AG04450 (cell line): ENCODE results near the gene GARNL3. TPM values are rescaled to one million over a fixed set of nuclear protein-coding genes. Genes with fewer than 3 reads are reported as not detected.
A peak's percentile ranks its signal among the peaks of the same experiment; 100 is the strongest.

ENCODE experiments used
- CTCF ChIA-PET: fragments of 300-600, 350-600 bp; formaldehyde crosslinking; extraction: SDS; loops from one replicate; lab custom pipeline; 2022; ENCODE audit warnings: antibody characterized with exemption, inconsistent platforms; lab: Charles Lee
- POLR2A ChIA-PET: fragments of 350-600 bp; formaldehyde crosslinking; extraction: SDS; loops from one replicate; lab custom pipeline; 2021; ENCODE audit warnings: antibody characterized with exemption, inconsistent platforms; lab: Yijun Ruan, JAX
- DNase-seq: peaks from one replicate; pipeline ENCODE4 v3.0.0-alpha.2; 2011; ENCODE audit warnings: low read depth, low spot score
- H3K27ac ChIP-seq: one replicate; pipeline ENCODE4 v1.5.1; 2012; ENCODE audit warnings: low read depth, low read length, control low read depth
- H3K27me3 ChIP-seq: one replicate; pipeline ENCODE4 v1.6.0; 2012; ENCODE audit warnings: low read length; ENCODE audit not compliant: control insufficient read depth, insufficient read depth
- H3K4me3 ChIP-seq: 2 replicates; pipeline ENCODE4 v1.5.1; 2011; ENCODE audit warnings: mild to moderate bottlenecking, low read depth, low read length, control low read depth
- H3K9me3 ChIP-seq: 2 replicates; pipeline ENCODE4 v1.5.1; 2012; ENCODE audit warnings: low read length; ENCODE audit not compliant: control insufficient read depth, insufficient read depth
- polyA plus RNA-seq: library from polyadenylated mRNA; depleted of rRNA; stranded (reverse); fragments of >200 nt; gene quantifications from 2 replicates; pipeline ENCODE4 v1.2.3, GENCODE V29; 2011
- TF ChIP-seq, protein P1 (sequence below): IDR thresholded peaks from 2 replicates; pipeline ENCODE4 v1.5.1; 2011; ENCODE audit warnings: low read depth, low read length, control low read depth, inconsistent platforms

GARNL3 gene
- polyA plus RNA-seq, 1 experiment, result 2.7 TPM

DNA sequence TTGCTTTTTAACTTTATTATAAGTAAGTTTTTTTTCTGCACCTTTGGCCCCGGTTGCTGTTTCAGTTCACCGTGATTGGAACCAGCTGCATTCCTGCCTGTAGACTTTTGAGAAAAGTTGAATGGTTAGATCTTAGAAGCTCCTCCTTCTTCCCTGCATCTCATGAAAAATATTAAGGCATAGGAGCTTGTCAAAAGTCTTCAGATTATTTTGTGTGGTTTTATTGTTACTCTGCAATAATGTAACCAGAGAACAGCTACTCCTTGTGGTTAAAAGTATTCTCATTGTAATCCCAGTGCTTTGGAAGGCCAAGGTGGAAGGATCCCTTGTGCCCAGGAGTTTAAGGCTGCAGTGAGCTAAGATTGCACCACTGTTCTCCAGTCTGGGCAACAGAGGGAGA lies 129.1 kb downstream of the GARNL3 start:
- ChIA-PET CTCF (interaction anchor here (0.6 to 1.3 kb wide), 9 partner anchors 21 to 454 kb away, joined by 3 to 8 read pairs (median 3); no protein-coding TSS in a partner anchor), POLR2A (no interaction called here)
- TF ChIP-seq, protein P1, sequence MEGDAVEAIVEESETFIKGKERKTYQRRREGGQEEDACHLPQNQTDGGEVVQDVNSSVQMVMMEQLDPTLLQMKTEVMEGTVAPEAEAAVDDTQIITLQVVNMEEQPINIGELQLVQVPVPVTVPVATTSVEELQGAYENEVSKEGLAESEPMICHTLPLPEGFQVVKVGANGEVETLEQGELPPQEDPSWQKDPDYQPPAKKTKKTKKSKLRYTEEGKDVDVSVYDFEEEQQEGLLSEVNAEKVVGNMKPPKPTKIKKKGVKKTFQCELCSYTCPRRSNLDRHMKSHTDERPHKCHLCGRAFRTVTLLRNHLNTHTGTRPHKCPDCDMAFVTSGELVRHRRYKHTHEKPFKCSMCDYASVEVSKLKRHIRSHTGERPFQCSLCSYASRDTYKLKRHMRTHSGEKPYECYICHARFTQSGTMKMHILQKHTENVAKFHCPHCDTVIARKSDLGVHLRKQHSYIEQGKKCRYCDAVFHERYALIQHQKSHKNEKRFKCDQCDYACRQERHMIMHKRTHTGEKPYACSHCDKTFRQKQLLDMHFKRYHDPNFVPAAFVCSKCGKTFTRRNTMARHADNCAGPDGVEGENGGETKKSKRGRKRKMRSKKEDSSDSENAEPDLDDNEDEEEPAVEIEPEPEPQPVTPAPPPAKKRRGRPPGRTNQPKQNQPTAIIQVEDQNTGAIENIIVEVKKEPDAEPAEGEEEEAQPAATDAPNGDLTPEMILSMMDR, result peak; percentile 46
- peaks cover 3% of the 10 kb centered on the region; the same call in 1 of the 2 replicates for H3K9me3 ChIP-seq
- H3K27me3 ChIP-seq, result peaks cover 15% of the 10 kb centered on the region
- no peak overlapping the region for H3K4me3 ChIP-seq
- H3K27ac ChIP-seq, result no peak overlapping the region
- no peak for DNase-seq

GRCh38 chr9:127395497-127396252 lies 131.1 kb downstream of the GARNL3 start:
- no peak for DNase-seq
- no peak overlapping the region for H3K27ac ChIP-seq
- ChIA-PET CTCF (interaction anchor here (1.8 kb wide), 1 partner anchor 190 kb away, joined by 6 read pairs; no protein-coding TSS in a partner anchor), POLR2A (interaction anchor here (1.3 to 1.7 kb wide), 3 partner anchors 21 to 144 kb away, joined by 3 to 6 read pairs (median 3); partner anchors contain the start of gene ZNF79)
- H3K4me3 ChIP-seq, result no peak overlapping the region
- TF ChIP-seq, protein P1, result no peak
- peaks cover 15% of the 10 kb centered on the region for H3K27me3 ChIP-seq
- H3K9me3 ChIP-seq, result peaks cover 3% of the 10 kb centered on the region; the same call in 1 of the 2 replicates

DNA sequence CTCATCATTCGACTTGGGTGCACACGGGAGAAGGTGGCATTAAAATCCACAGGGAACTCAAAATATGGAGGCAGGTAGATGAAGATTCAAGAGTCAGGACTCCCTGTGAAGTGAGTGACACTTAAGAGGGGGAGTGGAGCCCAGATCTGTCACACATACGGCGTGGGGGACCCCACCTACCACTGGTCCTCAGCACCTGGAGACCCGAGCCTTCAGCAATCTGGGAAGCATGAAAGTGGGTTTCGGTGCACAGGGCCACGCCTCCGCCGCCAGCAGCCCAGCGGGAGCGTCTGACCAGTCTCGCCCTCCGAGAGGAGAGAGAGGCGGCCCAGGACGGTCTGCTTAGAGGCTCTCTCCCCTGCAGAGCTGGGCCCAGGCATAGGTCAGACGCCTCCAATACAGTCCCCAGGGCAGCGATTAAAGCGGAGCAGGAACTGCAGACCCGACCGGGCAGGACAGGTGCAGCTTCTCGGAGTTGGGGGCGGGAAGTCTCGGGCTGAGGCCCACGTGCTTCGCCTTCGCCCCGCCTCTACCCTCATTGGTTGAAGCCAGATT lies 131.8 kb downstream of the GARNL3 start:
- Histone ChIP-seq H3K9me3 (peaks cover 3% of the 10 kb centered on the region; the same call in 1 of the 2 replicates), H3K4me3 (peak overlapping the region; percentile 64), H3K27me3 (peaks cover 15% of the 10 kb centered on the region), H3K27ac (no peak overlapping the region)
- TF ChIP-seq, protein P1, result no peak
- ChIA-PET CTCF (interaction anchor here (0.6 to 1.8 kb wide), 11 partner anchors 8 to 455 kb away, joined by 3 to 10 read pairs (median 3); no protein-coding TSS in a partner anchor), POLR2A (interaction anchor here (0.8 to 1.7 kb wide), 10 partner anchors 8 to 170 kb away, joined by 3 to 13 read pairs (median 3); partner anchors contain the start of genes LRSAM1, RPL12 and ZNF79)
- DNase-seq, result no peak

GRCh38 chr9:127396808-127397645 lies 132.5 kb downstream of the GARNL3 start, which contains the start of gene SLC2A8:
SLC2A8 (plus strand) TSS chr9:127397169; CDS start chr9:127397231, 62 bp downstream.
- TF ChIP-seq, protein P1, result no peak
- Histone ChIP-seq H3K4me3 (peak within 1 kb of the TSS; percentile 66), H3K27ac (no peak within 1 kb of the TSS), H3K9me3 (peaks cover 3% of the 10 kb centered on the region; the same call in 1 of the 2 replicates), H3K27me3 (peaks cover 15% of the 10 kb centered on the region)
- peak; percentile 99 for DNase-seq
- POLR2A ChIA-PET, result interaction anchor here (0.6 to 1.7 kb wide), 11 partner anchors 9 to 849 kb away, joined by 3 to 13 read pairs (median 3); partner anchors contain the start of genes LRSAM1, RPL12 and ZNF79
- CTCF ChIA-PET, result interaction anchor here (0.6 to 1.8 kb wide), 12 partner anchors 9 to 456 kb away, joined by 3 to 10 read pairs (median 3); no protein-coding TSS in a partner anchor
